Activated CD4-positive, alpha-beta T cell treated with anti-CD3 and anti-CD28 coated beads, Interleukin-2, amount 10 ng/mL, durations not matched to agents 24 days and 14 days (primary cell): ENCODE measurements around the gene PAX7. TPM values are rescaled to one million over a fixed set of nuclear protein-coding genes. Genes with fewer than 3 reads are reported as not detected.
A peak's percentile ranks its signal among the peaks of the same experiment; 100 is the strongest.
"Not testable (repeated sequence)": the region's sequence is repeated elsewhere in the genome, so short reads cannot be mapped to it uniquely, and the experiment has no call there.

Experiments used
- DNase-seq: peaks from one replicate; pipeline ENCODE4 v3.0.0; 2022
- H3K27ac Mint-ChIP-seq: one replicate; pipeline ENCODE4 v1.8.0; 2022; ENCODE audit warnings: mild to moderate bottlenecking, mixed read lengths
- H3K27me3 Mint-ChIP-seq: one replicate; pipeline ENCODE4 v1.8.0; 2022; ENCODE audit warnings: mixed read lengths
- H3K36me3 Mint-ChIP-seq: one replicate; pipeline ENCODE4 v1.8.0; 2022; ENCODE audit warnings: low read depth, mild to moderate bottlenecking, mixed read lengths
- H3K4me1 Mint-ChIP-seq: one replicate; pipeline ENCODE4 v1.8.0; 2021; ENCODE audit warnings: mixed read lengths
- H3K4me3 Mint-ChIP-seq: one replicate; pipeline ENCODE4 v1.8.0; 2022; ENCODE audit warnings: mild to moderate bottlenecking, moderate library complexity, mixed read lengths
- H3K9me3 Mint-ChIP-seq: one replicate; pipeline ENCODE4 v1.8.0; 2021; ENCODE audit warnings: mixed read lengths
- intact Hi-C: fragments of 100-400 bp; cut with micrococcal nuclease; formaldehyde crosslinking; loops from one replicate; pipeline ENCODE4 v1.15.1; 2023
- total RNA-seq: library from RNA; stranded (reverse); gene quantifications from 2 replicates; pipeline ENCODE4 v1.2.3, GENCODE V29; 2022

The PAX7 gene
- total RNA-seq, 1 donor from 2014 or later: not detected

DNA sequence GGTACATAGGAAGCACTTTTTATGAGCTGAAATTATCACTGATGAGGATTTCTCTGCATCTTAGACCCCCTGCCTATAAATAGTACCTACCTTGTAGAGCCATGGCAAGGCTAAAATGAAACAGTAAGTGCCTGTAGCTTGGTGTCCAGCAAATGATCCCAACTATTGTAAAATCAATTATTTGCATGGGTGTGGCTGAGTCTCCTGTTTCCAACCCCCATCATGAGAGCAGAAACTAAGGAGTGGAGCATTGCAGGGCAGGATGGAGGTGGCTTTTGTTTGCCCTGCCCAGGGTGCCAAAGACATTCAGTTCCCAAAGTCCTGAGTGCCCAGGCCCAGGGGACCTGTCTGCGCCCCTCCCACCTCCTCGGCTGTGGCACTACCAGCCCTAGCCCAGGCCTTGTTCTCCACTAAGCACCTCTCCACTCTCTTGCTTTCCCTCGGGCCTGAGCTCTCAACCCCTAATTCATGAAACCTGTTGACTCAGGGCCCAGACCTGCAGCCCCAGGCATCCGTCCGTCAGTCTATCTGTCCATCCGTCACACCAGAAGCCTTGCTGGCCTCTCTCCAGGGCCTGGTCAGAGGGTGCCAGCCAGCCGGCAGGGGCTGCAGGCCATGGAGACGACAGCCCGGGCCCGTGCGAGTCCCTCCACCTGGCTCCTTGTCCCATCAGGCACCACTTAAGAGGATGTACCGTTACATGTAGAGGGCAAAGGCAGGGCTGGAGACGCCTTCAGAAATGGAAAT, 39.6 kb downstream of the PAX7 start:
- no peaks in the 10 kb centered on the region for H3K36me3 Mint-ChIP-seq
- intact Hi-C loops: no loop called here
- H3K4me1 Mint-ChIP-seq: peaks cover 2% of the 10 kb centered on the region
- H3K27ac Mint-ChIP-seq: no peak overlapping the region
- no peak for DNase-seq
- H3K27me3 Mint-ChIP-seq: peaks cover 11% of the 10 kb centered on the region
- H3K4me3 Mint-ChIP-seq: no peak overlapping the region
- H3K9me3 Mint-ChIP-seq: no peaks in the 10 kb centered on the region

DNA sequence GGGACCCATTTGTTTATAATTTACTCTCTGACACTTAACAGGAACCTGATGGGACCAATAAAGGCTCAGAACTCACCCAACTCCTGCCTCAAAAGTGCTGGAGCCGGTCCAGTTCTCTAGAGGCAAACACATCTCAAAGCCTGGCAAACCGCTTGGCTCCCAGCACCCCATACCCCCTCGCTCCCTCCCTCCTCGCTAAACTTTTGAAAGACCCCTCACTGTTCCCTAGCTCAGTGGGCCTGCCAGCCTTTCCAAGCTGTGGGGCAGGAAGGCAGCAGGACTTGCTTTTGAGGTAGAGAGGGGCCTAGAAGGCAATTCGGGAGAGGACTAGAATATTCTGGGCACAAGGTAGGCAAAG, 40.2 kb downstream of the PAX7 start:
- DNase-seq: no peak
- intact Hi-C loops: no loop called here
- peaks cover 2% of the 10 kb centered on the region for H3K4me1 Mint-ChIP-seq
- H3K4me3 Mint-ChIP-seq: no peak overlapping the region
- peaks cover 13% of the 10 kb centered on the region for H3K27me3 Mint-ChIP-seq
- no peaks in the 10 kb centered on the region for H3K9me3 Mint-ChIP-seq
- no peak overlapping the region for H3K27ac Mint-ChIP-seq
- H3K36me3 Mint-ChIP-seq: no peaks in the 10 kb centered on the region

DNA sequence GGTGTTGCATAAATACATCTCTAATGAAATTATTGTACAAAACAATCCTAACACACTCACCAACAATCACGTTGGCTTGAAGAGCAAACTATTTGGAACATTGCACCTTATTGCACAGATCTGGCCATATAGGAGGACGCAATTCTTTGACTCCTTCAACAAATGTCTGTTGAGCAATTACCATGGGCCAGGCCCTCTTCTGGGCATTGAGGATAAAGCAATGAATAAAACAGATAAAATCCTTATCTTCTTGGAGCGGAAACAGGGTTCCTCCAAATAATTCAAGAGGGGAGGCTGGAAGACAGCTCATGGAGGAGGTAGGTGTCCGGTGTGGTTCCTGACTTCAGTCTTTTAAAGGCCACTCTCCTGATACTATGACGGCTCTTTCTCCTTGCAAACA, 43.3 kb downstream of the PAX7 start:
- no peak overlapping the region for H3K4me3 Mint-ChIP-seq
- DNase-seq: no peak
- intact Hi-C loops: no loop called here
- peaks cover 8% of the 10 kb centered on the region for H3K27me3 Mint-ChIP-seq
- H3K4me1 Mint-ChIP-seq: no peaks in the 10 kb centered on the region
- no peaks in the 10 kb centered on the region for H3K36me3 Mint-ChIP-seq
- H3K27ac Mint-ChIP-seq: no peak overlapping the region
- no peaks in the 10 kb centered on the region for H3K9me3 Mint-ChIP-seq

DNA sequence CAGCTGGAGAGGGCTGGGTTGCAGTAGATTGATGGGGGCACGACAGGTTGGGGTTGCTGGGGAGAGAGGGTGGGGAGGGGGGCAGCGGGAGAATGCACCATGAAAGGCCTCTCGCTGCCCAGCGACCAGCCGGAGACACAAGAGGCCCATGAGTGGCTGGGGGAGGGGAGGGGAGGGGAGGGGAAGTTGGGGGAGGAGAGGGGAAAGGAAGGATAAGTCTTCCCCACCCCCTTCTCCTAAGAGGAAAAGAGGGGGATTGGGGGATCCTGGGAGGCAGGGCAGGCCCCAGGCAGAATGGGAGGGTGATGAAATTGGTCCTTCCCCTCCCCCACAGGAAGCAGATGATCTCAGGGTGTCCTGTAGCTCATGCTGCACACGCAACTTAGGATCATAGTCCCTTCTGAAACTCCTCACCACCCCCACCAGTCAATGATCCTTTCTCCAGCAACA, 45.7 kb downstream of the PAX7 start:
- Mint-ChIP-seq H3K4me3 (no peak overlapping the region), H3K27ac (no peak overlapping the region), H3K27me3 (peaks cover 10% of the 10 kb centered on the region), H3K9me3 (no peaks in the 10 kb centered on the region), H3K36me3 (no peaks in the 10 kb centered on the region), H3K4me1 (peaks cover 3% of the 10 kb centered on the region)
- intact Hi-C loops: no loop called here
- no peak for DNase-seq

DNA sequence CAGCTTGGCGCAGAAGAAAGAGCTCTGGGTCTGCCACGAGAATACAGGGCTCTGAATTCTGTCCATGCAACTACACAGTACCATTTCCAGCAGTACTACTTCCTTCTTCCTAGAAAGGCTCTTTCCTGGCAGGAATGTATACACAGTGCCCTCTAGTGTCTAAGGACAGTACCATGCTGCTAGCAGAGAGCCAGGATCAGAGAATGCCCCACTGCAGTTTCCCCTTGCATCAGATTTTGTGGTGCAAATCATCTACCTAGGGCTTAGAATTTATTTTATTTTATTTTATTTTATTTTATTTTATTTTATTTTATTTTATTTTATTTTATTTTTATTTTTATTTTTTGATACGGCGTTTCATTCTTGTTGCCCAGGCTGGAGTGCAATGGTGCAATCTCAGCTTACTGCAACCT, 50.8 kb downstream of the PAX7 start:
- intact Hi-C loops: loop anchor here (1.0 kb wide), 1 partner anchor 84 kb away; no protein-coding TSS in a partner anchor
- Mint-ChIP-seq H3K36me3 (no peaks in the 10 kb centered on the region), H3K27ac (no peak overlapping the region), H3K27me3 (peaks cover 1% of the 10 kb centered on the region), H3K4me1 (peaks cover 3% of the 10 kb centered on the region), H3K9me3 (no peaks in the 10 kb centered on the region), H3K4me3 (no peak overlapping the region)
- peak; percentile 74 for DNase-seq

DNA sequence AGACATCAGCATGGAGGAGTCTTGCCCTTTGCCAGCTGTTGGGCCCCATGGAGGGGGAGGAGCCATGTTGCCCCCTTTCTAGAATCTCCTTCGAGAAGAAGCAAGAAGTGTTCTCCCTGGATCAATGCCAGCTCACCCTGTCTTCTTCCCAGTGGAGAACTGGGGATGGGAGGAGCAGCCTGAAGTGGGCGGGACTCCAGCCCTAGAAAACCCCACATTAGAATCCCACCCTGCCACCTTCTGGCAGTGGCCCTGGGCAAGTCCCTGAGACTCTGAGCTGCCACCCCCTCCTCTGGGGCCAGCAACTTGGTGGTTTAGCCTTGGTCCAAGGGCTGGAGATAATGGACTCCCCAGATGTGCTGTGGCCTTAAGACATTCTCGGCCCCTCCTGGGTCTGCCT, 51.7 kb downstream of the PAX7 start:
- Mint-ChIP-seq H3K4me1 (peaks cover 3% of the 10 kb centered on the region), H3K4me3 (no peak overlapping the region), H3K36me3 (no peaks in the 10 kb centered on the region), H3K9me3 (no peaks in the 10 kb centered on the region), H3K27me3 (peaks cover 1% of the 10 kb centered on the region), H3K27ac (no peak overlapping the region)
- intact Hi-C loops: no loop called here
- no peak for DNase-seq

DNA sequence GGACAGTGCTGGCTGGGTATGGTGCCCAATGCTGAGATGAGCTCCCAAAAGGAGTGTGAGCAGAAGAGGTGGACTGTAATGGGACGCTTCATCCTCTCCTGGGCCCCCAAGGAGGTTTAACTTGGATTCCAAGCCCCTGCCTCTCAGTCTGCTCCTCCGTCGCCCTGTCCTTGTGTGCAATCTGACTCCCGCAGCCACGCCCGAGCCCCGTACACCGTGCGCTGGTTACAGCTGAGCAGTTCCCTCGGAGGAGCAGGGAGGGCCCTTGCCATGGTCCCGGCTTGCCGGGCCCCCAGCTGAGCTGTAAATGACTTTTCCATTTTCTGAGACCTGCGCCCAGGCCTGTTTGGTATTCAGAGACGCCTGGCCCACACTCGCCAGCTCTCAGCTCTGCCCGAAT, 53.7 kb downstream of the PAX7 start:
- peaks cover 3% of the 10 kb centered on the region for H3K4me1 Mint-ChIP-seq
- intact Hi-C loops: no loop called here
- H3K27me3 Mint-ChIP-seq: peaks cover 1% of the 10 kb centered on the region
- H3K36me3 Mint-ChIP-seq: no peaks in the 10 kb centered on the region
- no peaks in the 10 kb centered on the region for H3K9me3 Mint-ChIP-seq
- H3K4me3 Mint-ChIP-seq: no peak overlapping the region
- DNase-seq: no peak
- H3K27ac Mint-ChIP-seq: no peak overlapping the region

DNA sequence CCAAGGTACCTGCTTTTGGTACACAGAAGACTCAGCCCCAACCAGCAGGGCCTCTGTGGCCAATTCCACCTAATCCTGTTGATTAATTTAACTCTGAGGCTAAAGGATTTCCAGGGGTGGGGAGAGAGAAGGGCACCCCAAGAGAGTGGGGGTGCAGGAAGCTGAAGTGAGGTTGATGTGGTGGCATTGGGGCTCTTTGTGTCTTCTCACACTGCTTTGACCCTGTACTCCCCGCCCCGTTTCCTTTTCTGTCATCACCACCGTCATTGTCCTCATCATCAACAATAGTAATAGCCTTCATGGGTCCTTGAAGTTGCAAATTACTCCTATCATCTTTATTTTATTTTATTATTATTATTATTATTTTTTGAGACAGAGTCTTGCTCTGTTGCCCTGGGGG, 55.9 kb downstream of the PAX7 start:
- Mint-ChIP-seq H3K9me3 (no peaks in the 10 kb centered on the region), H3K27me3 (peaks cover 3% of the 10 kb centered on the region), H3K4me3 (no peak overlapping the region), H3K36me3 (no peaks in the 10 kb centered on the region), H3K27ac (no peak overlapping the region), H3K4me1 (no peaks in the 10 kb centered on the region)
- DNase-seq: no peak
- intact Hi-C loops: no loop called here

DNA sequence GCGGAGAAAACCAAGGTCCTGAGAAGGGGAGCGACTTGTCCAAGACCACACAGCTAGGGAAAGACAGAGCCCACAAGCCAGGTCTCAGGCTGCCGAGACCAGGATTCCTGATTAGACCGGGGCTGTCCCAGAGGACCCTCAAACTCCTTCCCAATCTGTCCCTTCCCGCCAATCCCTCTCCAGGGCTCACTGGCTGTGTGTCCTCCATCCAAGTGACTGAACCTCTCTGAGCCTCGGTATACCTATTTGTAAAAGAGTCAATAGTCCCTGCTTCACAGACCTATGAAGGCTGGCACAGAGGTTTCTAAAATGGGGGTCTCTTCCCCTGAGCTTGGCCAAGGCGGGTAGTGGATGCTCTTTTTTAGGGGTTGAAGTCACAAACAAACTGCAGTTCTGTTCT, 56.6 kb downstream of the PAX7 start:
- DNase-seq: no peak
- H3K4me3 Mint-ChIP-seq: no peak overlapping the region
- H3K27ac Mint-ChIP-seq: no peak overlapping the region
- H3K4me1 Mint-ChIP-seq: no peaks in the 10 kb centered on the region
- peaks cover 3% of the 10 kb centered on the region for H3K27me3 Mint-ChIP-seq
- intact Hi-C loops: no loop called here
- H3K36me3 Mint-ChIP-seq: no peaks in the 10 kb centered on the region
- no peaks in the 10 kb centered on the region for H3K9me3 Mint-ChIP-seq

DNA sequence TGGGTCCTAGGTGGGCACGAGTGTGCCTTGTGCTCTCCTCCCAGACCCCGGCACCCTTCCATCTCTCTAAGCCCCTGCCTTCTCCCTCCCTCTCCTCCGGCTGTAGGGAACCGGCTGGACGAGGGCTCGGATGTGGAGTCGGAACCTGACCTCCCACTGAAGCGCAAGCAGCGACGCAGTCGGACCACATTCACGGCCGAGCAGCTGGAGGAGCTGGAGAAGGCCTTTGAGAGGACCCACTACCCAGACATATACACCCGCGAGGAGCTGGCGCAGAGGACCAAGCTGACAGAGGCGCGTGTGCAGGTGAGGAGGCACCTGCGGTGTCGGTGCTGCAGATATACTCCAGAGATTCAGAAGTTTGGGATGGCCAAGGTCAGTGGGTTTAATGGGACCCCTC, 61.0 kb downstream of the PAX7 start:
- Mint-ChIP-seq H3K36me3 (no peaks in the 10 kb centered on the region), H3K27ac (no peak overlapping the region), H3K4me3 (no peak overlapping the region), H3K9me3 (no peaks in the 10 kb centered on the region), H3K27me3 (peaks cover 11% of the 10 kb centered on the region), H3K4me1 (no peaks in the 10 kb centered on the region)
- no peak for DNase-seq
- intact Hi-C loops: no loop called here

DNA sequence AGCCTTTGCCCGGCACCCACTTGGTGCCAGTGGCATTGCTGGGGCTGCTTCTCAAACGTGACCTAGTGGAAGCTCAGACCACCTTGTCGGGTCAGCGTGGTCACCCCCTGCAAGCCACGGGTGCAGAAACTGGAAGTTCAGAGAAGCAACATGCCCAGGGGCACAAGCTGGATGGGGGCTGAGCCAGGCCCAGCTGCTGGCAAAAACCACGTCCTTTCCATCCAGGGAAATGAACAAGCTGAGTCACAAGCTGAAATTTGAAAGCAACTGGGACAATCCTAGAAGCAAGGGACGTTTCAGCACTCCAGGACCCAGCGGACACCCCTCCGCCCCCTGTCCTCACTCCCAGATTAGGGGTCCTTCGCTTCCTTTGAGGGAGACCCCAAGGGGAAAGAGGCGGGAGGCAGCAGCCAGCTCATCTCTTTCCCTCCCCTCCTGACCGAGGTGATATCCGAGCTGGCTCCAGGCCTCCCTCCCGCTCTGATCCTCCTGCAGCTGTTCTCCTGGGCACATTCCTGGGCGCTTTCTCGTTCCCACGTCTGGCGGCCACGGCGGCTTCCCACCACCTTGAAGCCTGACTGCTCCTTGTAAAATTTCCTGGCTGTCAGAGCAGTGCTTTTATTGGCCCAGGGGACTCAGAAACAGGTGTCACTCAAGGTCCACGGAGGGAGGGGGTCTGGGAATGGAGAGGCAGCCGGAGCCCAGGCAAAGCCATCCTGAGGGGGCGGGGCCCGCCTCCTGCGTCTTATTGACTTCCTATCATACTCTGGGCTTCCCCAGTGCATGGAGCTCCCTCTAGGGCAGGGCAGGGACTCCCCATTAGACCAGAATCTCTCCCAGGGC, 62.8 kb downstream of the PAX7 start:
- peaks cover 13% of the 10 kb centered on the region for H3K27me3 Mint-ChIP-seq
- no peak for DNase-seq
- no peaks in the 10 kb centered on the region for H3K9me3 Mint-ChIP-seq
- H3K4me1 Mint-ChIP-seq: no peaks in the 10 kb centered on the region
- no peaks in the 10 kb centered on the region for H3K36me3 Mint-ChIP-seq
- no peak overlapping the region for H3K27ac Mint-ChIP-seq
- intact Hi-C loops: no loop called here
- H3K4me3 Mint-ChIP-seq: no peak overlapping the region

DNA sequence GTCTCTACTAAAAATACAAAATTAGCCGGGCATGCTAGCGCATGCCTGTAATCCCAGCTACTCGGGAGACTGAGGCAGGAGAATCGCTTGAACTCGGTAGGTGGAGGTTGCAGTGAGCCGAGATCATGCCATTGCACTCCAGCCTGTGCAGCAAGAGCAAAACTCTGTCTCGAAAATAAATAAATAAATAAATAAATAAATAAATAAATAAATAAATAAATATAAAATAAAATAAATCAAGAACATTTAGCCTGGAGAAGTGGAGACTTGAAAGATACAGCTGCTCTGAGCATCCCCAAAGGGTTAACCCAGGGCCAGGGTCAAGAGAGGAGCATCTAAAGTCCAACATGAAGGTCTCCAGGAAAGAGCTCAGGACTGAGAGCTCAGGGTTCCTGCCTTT, 63.6 kb downstream of the PAX7 start:
- H3K9me3 Mint-ChIP-seq, DNase-seq, H3K4me3 Mint-ChIP-seq, intact Hi-C loops, H3K36me3 Mint-ChIP-seq, H3K4me1 Mint-ChIP-seq, H3K27ac Mint-ChIP-seq: not testable (repeated sequence)
- H3K27me3 Mint-ChIP-seq: peaks cover 15% of the 10 kb centered on the region

DNA sequence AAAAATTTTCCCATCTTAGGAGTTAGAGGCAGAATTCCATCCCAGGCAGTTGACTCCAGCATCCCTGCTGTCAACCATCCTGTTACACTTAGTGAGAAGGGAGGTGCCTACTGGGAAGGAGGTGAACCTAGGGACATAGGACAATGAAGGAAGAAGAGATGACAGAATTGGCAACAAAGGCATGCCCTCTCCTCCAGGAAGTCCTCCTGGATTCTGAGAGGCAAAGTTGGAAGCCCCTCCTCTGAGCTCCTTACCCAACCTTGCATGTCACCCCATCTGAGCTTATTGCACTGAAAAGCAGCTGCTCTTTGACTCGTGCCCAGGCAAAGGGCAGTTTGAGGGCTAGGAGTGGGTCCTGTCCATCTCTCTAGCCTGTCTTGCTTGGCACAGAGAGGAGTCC, 66.9 kb downstream of the PAX7 start:
- no peaks in the 10 kb centered on the region for H3K9me3 Mint-ChIP-seq
- intact Hi-C loops: no loop called here
- DNase-seq: no peak
- no peak overlapping the region for H3K27ac Mint-ChIP-seq
- H3K4me3 Mint-ChIP-seq: no peak overlapping the region
- H3K4me1 Mint-ChIP-seq: no peaks in the 10 kb centered on the region
- H3K27me3 Mint-ChIP-seq: peaks cover 12% of the 10 kb centered on the region
- no peaks in the 10 kb centered on the region for H3K36me3 Mint-ChIP-seq

DNA sequence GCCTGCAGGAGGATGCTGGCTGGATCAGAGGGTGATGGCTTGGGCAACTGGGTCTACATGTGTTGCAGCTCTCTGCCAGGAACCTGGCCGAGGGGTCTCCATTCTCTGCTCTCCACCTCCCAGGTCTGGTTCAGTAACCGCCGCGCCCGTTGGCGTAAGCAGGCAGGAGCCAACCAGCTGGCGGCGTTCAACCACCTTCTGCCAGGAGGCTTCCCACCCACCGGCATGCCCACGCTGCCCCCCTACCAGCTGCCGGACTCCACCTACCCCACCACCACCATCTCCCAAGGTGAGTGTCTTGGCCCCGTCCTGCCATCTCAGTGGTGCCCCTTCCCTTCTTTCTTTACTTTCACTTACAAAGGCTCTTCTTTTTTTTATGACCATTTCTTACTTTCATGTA, 69.9 kb downstream of the PAX7 start:
- Mint-ChIP-seq H3K4me3 (no peak overlapping the region), H3K27me3 (peaks cover 10% of the 10 kb centered on the region), H3K27ac (no peak overlapping the region), H3K36me3 (no peaks in the 10 kb centered on the region), H3K9me3 (no peaks in the 10 kb centered on the region), H3K4me1 (no peaks in the 10 kb centered on the region)
- no peak for DNase-seq
- intact Hi-C loops: no loop called here
